GM19468 (cell line): ENCODE measurements around the gene MEGF10.
"Not testable (repeated sequence)": the region's sequence is repeated elsewhere in the genome, so short reads cannot be mapped to it uniquely, and the experiment has no call there.

Experiments used
- ATAC-seq: cut with Tn5 transposase; IDR thresholded peaks from one replicate; pipeline ENCODE4 v1.9.1; 2021; ENCODE audit warnings: mild to moderate bottlenecking, moderate library complexity, moderate number of reproducible peaks; ENCODE audit not compliant: unreplicated experiment; ENCODE audit errors: extremely low read depth

The MEGF10 gene

GRCh38 chr5:127290019-127290945 lies at the start of gene MEGF10:
MEGF10 (plus strand) TSS chr5:127290796; CDS start chr5:127331309, 40,513 bp downstream.
- ATAC-seq: no peak

- no peak for ATAC-seq
These were observed 47.6 kb upstream of the MEGF10 start for GRCh38 chr5:127243011-127243410.

DNA sequence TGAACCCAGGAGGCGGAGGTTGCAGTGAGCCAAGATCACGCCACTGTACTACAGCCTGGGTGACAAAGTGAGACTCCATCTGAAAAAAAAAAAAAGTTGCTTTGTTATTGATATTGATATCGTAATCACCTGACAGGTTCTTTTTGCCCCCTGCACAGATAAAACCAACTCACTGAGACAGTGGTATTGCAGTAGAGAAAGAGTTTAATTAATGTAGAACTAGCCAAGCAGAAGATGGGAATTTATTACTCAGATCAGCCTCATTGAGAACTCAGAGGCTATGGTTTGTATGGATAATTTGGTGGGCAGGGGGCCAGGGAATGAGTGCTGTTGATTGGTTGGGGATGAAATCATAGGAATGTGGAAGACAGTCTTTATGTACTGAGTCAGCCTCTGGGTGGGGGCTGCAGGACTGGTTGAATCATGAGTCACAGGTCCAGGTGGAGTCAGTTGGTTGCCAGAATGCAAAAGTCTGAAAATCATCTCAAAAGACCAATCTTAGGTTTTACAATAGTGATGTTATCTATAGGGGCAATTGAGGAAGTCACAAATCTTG lies 35.8 kb upstream of the MEGF10 start:
- no peak for ATAC-seq

- no peak for ATAC-seq
These were observed 33.6 kb upstream of the MEGF10 start for GRCh38 chr5:127256886-127257597.

DNA sequence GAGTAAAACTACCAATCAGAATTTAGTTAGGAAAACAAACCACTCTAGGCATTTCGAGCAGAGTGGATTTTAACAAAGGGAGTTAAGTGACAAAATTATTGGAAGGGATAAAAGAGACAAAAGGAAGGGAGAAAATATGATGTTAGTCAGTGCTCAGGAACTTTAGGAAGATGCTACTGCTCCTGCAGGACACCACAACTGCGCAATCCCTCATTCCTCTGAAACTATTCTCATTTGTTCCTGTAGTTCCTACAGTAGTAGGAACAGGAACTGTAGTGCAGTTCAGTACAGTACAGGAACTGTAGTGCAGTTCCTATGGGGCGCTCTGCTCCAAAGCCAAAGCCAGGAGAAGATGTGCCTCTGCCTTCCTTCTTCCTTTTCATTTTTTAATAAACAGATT lies 29.9 kb upstream of the MEGF10 start:
- ATAC-seq: no peak

GRCh38 chr5:127265473-127265872 lies 25.1 kb upstream of the MEGF10 start:
- not testable (repeated sequence) for ATAC-seq

- not testable (repeated sequence) for ATAC-seq
These were observed 22.3 kb upstream of the MEGF10 start for GRCh38 chr5:127268342-127268741.

DNA sequence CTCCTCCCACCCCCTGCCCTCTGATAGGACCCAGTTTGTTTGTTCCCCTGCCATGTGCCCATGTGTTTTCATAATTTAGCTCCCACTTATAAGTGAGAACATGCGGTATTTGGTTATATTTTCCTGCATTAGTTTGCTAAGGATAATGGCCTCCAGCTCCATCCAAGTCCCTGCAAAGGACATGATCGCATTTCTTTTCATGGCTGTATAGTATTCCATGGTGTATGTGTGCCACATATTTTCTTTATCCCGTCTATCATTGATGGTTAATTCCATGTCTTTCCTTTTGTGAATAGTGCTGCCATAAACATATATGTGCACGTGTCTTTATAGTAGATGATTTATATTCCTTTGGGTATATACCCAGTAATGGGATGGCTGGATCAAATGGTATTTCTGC lies 19.9 kb upstream of the MEGF10 start:
- ATAC-seq: not testable (repeated sequence)

GRCh38 chr5:127275641-127276193 lies 14.9 kb upstream of the MEGF10 start:
- no peak for ATAC-seq

GRCh38 chr5:127280491-127281220 lies 9.9 kb upstream of the MEGF10 start:
- ATAC-seq: no peak

DNA sequence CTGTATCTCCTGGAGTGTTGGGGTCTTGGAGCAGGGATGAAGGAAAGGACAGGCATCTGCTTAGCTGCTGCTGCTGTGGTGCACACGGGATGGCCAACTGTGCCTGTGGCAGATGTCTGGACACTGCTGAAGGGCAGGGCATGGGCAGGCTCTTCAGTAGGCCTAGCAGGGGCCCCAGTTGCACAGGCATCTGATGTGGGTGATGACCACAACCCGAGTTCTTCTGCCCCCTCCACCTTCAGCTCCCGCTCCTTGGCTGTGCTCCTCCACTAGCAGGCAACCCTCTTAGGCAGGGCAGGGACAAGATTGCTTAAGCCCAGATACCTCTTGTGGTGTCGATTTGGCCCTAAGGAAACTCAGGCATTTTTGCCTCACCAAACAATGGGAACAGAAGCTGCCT lies 9.0 kb upstream of the MEGF10 start:
- ATAC-seq: no peak

DNA sequence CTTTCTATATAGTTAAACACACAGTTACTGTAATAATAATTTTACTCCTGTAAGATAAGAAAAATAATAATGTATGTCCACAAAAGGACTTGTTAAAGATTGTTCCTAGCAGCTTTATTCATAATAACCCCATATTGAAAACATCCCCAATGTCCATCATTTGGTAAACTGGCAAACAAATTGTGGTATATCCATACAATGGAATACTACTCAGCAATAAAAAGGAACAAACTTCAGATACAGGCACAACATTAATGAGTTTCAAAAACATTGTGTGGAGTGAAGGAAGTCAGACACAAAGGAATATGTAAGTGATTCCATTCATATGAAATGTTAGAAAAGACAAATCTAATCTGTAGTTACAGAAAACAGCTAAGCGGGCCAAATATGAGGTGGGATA lies 1.9 kb upstream of the MEGF10 start:
- no peak for ATAC-seq

DNA sequence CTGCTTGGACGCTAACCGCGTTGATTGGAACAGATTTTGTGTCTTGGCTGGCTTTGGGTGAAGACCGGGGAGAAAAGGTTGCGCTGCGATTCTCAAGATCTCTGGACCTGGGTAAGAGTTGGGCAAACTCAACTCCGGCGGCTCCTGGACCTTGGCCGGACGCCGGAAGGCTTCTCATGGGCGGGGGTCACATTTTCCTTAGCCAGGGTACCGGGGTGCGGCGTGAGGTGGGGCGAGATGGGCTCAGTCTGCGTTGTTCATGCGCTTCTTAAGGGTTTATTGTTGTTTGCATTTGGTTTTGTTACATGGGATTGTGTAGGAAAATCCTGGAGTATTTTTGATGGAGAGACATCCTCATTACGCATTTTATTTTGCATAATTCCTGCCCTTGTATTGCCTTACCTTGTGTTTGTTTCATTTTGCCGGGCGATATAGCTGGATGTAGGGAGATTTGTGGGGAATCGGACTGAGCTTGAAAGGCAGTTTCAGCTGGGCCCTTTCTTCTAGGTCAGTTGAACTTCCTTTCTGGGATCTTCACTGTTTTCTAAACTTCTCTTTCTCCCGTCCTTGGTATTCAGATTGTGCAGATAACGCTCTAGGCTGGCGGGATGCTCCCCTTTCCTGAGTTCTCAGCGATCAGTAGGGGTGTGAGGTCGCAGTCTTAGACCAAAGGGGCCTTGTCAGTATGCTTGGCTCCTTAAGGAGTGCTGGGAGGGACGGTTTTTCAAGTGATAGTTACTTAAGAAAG lies 524 bp downstream of the MEGF10 start:
- ATAC-seq: no peak

DNA sequence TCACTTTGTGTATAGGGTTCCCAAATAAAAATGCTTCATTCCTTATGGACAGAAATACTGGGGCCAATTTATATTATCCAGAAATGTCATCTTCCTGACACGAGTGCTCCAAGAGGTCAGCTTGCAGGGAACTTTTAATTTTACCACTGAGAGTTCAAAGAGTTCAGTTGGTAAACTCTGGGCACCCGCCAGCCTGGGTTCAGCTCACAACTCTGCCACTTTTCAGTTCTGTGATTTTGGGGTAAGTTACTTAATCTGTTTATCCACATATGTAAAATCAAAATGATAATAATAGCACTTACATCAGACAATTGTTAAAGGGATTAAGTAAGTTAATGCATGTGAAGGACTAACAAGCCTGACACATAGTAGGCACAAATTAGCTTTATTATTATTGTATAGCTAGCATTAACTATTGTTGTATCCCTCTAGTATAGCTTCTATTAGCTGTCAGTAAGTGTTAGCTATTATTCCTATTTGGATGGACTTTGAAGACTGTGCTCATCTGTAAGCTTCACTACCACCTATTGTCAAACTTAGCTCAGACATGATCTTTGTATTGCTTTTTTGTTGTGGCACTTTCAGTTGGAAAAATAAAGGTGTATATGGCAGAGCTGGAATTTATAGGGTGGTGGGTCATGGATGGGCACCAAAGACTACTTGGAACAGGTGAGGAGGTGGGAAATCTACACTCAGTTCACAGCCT lies 1.6 kb downstream of the MEGF10 start:
- ATAC-seq: no peak

DNA sequence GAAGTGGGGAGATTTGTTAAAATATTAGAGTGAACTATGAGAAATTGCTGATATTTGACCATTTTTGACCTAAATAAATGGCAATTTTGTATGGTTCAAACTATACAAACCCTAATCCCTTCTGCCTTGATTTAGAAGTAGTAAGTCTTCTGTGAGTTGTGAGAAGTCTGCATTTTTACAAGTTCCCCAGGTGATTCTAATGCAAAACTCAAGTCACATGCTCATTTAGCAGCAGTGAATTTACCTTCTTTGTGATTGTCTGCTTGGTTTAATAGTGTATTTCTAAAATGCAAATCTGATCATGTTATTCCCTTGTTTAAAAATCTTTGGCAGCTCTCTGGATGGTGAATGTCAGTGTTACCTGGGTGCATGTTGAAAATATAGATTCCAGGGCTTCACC lies 2.8 kb downstream of the MEGF10 start:
- no peak for ATAC-seq

- ATAC-seq: no peak
These were observed 4.2 kb downstream of the MEGF10 start for GRCh38 chr5:127294829-127295228.

- ATAC-seq: no peak
These were observed 4.9 kb downstream of the MEGF10 start for GRCh38 chr5:127295454-127295853.

GRCh38 chr5:127296321-127296720 lies 5.7 kb downstream of the MEGF10 start:
- ATAC-seq: no peak

- ATAC-seq: not testable (repeated sequence)
These were observed 6.3 kb downstream of the MEGF10 start for GRCh38 chr5:127296894-127297293.
